HG02970 (cell line): ENCODE data around the gene NEK5.
"Not testable (repeated sequence)": the region's sequence is repeated elsewhere in the genome, so short reads cannot be mapped to it uniquely, and the experiment has no call there.

Experiments
- ATAC-seq: cut with Tn5 transposase; IDR thresholded peaks from one replicate; pipeline ENCODE4 v1.9.1; 2021; ENCODE audit warnings: mild to moderate bottlenecking, moderate library complexity, moderate number of reproducible peaks; ENCODE audit not compliant: unreplicated experiment, low FRiP score

The NEK5 gene

GRCh38 chr13:52147225-52147624 lies 18.4 kb upstream of the NEK5 start:
- ATAC-seq, result no peak

GRCh38 chr13:52141299-52141698 lies 12.4 kb upstream of the NEK5 start:
- no peak for ATAC-seq

- ATAC-seq, result no peak
These were observed 8.6 kb upstream of the NEK5 start for GRCh38 chr13:52137489-52137888.

GRCh38 chr13:52136763-52137162 lies 7.9 kb upstream of the NEK5 start:
- no peak for ATAC-seq

GRCh38 chr13:52130641-52131040 lies 1.8 kb upstream of the NEK5 start:
- no peak for ATAC-seq

GRCh38 chr13:52127783-52128702 lies 830 bp downstream of the NEK5 start:
- ATAC-seq, result no peak

GRCh38 chr13:52127378-52127777 lies 1.5 kb downstream of the NEK5 start:
- ATAC-seq, result no peak

GRCh38 chr13:52125547-52125946 lies 3.3 kb downstream of the NEK5 start:
- no peak for ATAC-seq

GRCh38 chr13:52118595-52118994 lies 10.3 kb downstream of the NEK5 start:
- no peak for ATAC-seq

GRCh38 chr13:52118095-52118494 lies 10.8 kb downstream of the NEK5 start:
- ATAC-seq, result no peak

GRCh38 chr13:52112591-52112990 lies 16.3 kb downstream of the NEK5 start:
- no peak for ATAC-seq

GRCh38 chr13:52109116-52109670 lies 19.7 kb downstream of the NEK5 start:
- ATAC-seq, result no peak

GRCh38 chr13:52105841-52106240 lies 23.0 kb downstream of the NEK5 start:
- no peak for ATAC-seq

GRCh38 chr13:52104624-52105023 lies 24.2 kb downstream of the NEK5 start:
- ATAC-seq, result no peak

- ATAC-seq, result no peak
These were observed 25.5 kb downstream of the NEK5 start for GRCh38 chr13:52103386-52103785.

- ATAC-seq, result not testable (repeated sequence)
These were observed 26.4 kb downstream of the NEK5 start for GRCh38 chr13:52102423-52102822.

- no peak for ATAC-seq
These were observed 31.7 kb downstream of the NEK5 start for GRCh38 chr13:52097197-52097596.

- ATAC-seq, result no peak
These were observed 32.1 kb downstream of the NEK5 start for GRCh38 chr13:52096748-52097147.

- no peak for ATAC-seq
These were observed 32.8 kb downstream of the NEK5 start for GRCh38 chr13:52096062-52096461.

GRCh38 chr13:52092087-52092486 lies 36.8 kb downstream of the NEK5 start:
- ATAC-seq, result no peak

GRCh38 chr13:52091473-52091872 lies 37.4 kb downstream of the NEK5 start:
- ATAC-seq, result no peak

GRCh38 chr13:52085421-52085820 lies 43.5 kb downstream of the NEK5 start:
- no peak for ATAC-seq
